Measurements from ENCODE around the gene MRGPRD. TPM values are rescaled to one million over a fixed set of nuclear protein-coding genes. Genes with fewer than 3 reads are reported as not detected.

Gene MRGPRD
- total RNA-seq, 1 experiment from 2014 or later = not detected

GRCh38 chr11:68979931-68980775 lies 633 bp downstream of the MRGPRD start:
- H3K79me2 ChIP-seq (ENCODE audit: insufficient read depth, low read length) = no peaks in the 10 kb centered on the region
- H3K4me3 ChIP-seq (replicated peaks in 1 of 2; ENCODE audit: low read depth in 1 of 2, low read length in 2 of 2) = no peak overlapping the region
- peaks cover 0 to 3% of the 10 kb centered on the region in 2 experiments; a peak in 1 of 4 replicates for H3K9me3 ChIP-seq (ENCODE audit: control insufficient read depth in 1 of 2, insufficient read depth in 1 of 2, low read depth in 1 of 2, low read length in 2 of 2)
- no peak overlapping the region for H3K27ac ChIP-seq (ENCODE audit: low read depth, low read length)
- no peaks in the 10 kb centered on the region for H3K36me3 ChIP-seq (ENCODE audit: control insufficient read depth in 1 of 2, insufficient read depth in 2 of 2, low read length in 2 of 2)
- ATAC-seq = no peak; the same call in 1 of the 2 replicates
- H3K4me1 ChIP-seq (ENCODE audit: control insufficient read depth in 1 of 2, insufficient read depth in 2 of 2, low read length in 2 of 2) = peaks cover 0 to under 1% of the 10 kb centered on the region in 2 experiments; a peak in 1 of 4 replicates
- H3K27me3 ChIP-seq (ENCODE audit: insufficient read depth, low read length) = no peaks in the 10 kb centered on the region
- no peaks in the 10 kb centered on the region for H4K20me1 ChIP-seq (ENCODE audit: insufficient read depth)
- H3K4me2 ChIP-seq (ENCODE audit: low read length) = no peak overlapping the region
- H3K9me2 ChIP-seq (ENCODE audit: insufficient read depth) = no peaks in the 10 kb centered on the region
- ChIA-PET RAD21 (ENCODE audit: low non-redundant PET in 1 of 2, low total read pairs in 2 of 2, uncharacterized antibody in 2 of 2, unreplicated experiment in 2 of 2) (no interaction called here), CTCF (no interaction called here), POLR2A (no interaction called here)
- no peak overlapping the region for H2AFZ ChIP-seq (ENCODE audit: low read depth, low read length, poor library complexity, severe bottlenecking)
- no TSS peak for BruUV-seq (replicated peaks)
- no peak overlapping the region for H3K9ac ChIP-seq (ENCODE audit: low read length)
- DNase-seq (ENCODE audit: low read depth, low spot score) = no peak
- TF ChIP-seq, protein P1, sequence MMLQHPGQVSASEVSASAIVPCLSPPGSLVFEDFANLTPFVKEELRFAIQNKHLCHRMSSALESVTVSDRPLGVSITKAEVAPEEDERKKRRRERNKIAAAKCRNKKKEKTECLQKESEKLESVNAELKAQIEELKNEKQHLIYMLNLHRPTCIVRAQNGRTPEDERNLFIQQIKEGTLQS (IDR thresholded peaks at IDR 0.05) = no peak
- TF ChIP-seq POLR2AphosphoS5 (IDR thresholded peaks at IDR 0.05; ENCODE audit: low read depth, low read length) = no peak
- TF ChIP-seq SP1 (IDR thresholded peaks at IDR 0.05; ENCODE audit: low read depth) = no peak
- no peak for TF ChIP-seq CEBPB (IDR thresholded peaks at IDR 0.05; ENCODE audit: low read depth)
- TF ChIP-seq EGR1 (IDR thresholded peaks at IDR 0.05; ENCODE audit: low read depth) = no peak
- TF ChIP-seq ZFX (IDR thresholded peaks at IDR 0.05) = no peak
- TF ChIP-seq RAD21 (IDR thresholded peaks at IDR 0.05; ENCODE audit: low read depth) = no peak
- no peak for TF ChIP-seq YY1 (IDR thresholded peaks at IDR 0.05; ENCODE audit: extremely low read depth, insufficient replicate concordance, low read depth, low read length)
- TF ChIP-seq, protein P2, sequence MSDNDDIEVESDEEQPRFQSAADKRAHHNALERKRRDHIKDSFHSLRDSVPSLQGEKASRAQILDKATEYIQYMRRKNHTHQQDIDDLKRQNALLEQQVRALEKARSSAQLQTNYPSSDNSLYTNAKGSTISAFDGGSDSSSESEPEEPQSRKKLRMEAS (IDR thresholded peaks at IDR 0.05) = no peak
- TF ChIP-seq JUND (IDR thresholded peaks at IDR 0.05) = no peak
- no peak for TF ChIP-seq ZNF274 (IDR thresholded peaks at IDR 0.05; ENCODE audit: low read depth, low read length)
- intact Hi-C loops (cut with micrococcal nuclease) = no loop called here

Measured in HCT116 (cell line).